Lung (tissue), 12 donors: ENCODE measurements around the gene FOXO3. TPM values are rescaled to one million over a fixed set of nuclear protein-coding genes. Genes with fewer than 3 reads are reported as not detected.

Experiments used
- ATAC-seq: fragments of 200-7000 bp; cut with Tn5 transposase; one replicate; pipeline ENCODE4 v1.9.1; 2020; ENCODE audit warnings: moderate number of reproducible peaks; ENCODE audit not compliant: insufficient read depth, low FRiP score
- DNase-seq, 3 donors: peaks; one replicate each; pipeline ENCODE4 v3.0.0-alpha.2; 2013 to 2017
- H3K27ac ChIP-seq, 2 donors: one replicate each; pipeline ENCODE4 v1.5.1; 2013; ENCODE audit warnings: mild to moderate bottlenecking in 2 of 2, moderate library complexity in 2 of 2, control low read depth in 1 of 2, inconsistent platforms in 1 of 2, low read depth in 1 of 2, low read length in 1 of 2
- H3K27me3 ChIP-seq, 3 donors: one replicate each; pipeline ENCODE4 v1.5.1; 2013; ENCODE audit warnings: low read length in 2 of 3; ENCODE audit not compliant: control insufficient read depth in 3 of 3, insufficient read depth in 3 of 3
- H3K36me3 ChIP-seq, 4 donors: one replicate each; pipeline ENCODE4 v1.5.1; 2013; ENCODE audit warnings: low read length in 4 of 4, mild to moderate bottlenecking in 1 of 4, moderate library complexity in 1 of 4; ENCODE audit not compliant: control insufficient read depth in 4 of 4, insufficient read depth in 4 of 4
- H3K4me1 ChIP-seq, 5 donors: one replicate each; pipeline ENCODE4 v1.5.1; 2013; ENCODE audit warnings: low read length in 5 of 5, mild to moderate bottlenecking in 2 of 5, moderate library complexity in 1 of 5; ENCODE audit not compliant: control insufficient read depth in 5 of 5, insufficient read depth in 5 of 5
- H3K4me3 ChIP-seq: one replicate; pipeline ENCODE4 v1.5.1; 2013; ENCODE audit warnings: mild to moderate bottlenecking, control low read depth, moderate library complexity
- H3K9ac ChIP-seq, 2 donors: one replicate each; pipeline ENCODE4 v1.5.1; 2013; ENCODE audit warnings: low read length in 2 of 2, control low read depth in 1 of 2; ENCODE audit not compliant: insufficient read depth in 1 of 2
- H3K9me3 ChIP-seq, 4 donors: one replicate each; pipeline ENCODE4 v1.5.1; 2013; ENCODE audit warnings: low read length in 3 of 4, mild to moderate bottlenecking in 1 of 4, moderate library complexity in 1 of 4; ENCODE audit not compliant: control insufficient read depth in 4 of 4, insufficient read depth in 3 of 4
- CTCF ChIP-seq: IDR thresholded peaks from 2 replicates; pipeline ENCODE4 v1.5.1; 2012; ENCODE audit warnings: mild to moderate bottlenecking; ENCODE audit errors: control extremely low read depth, extremely low read depth
- WGBS, 2 donors: extraction: QIAGEN DNeasy Blood & Tissue Kit; methylation state at CpG; one replicate each; pipeline ENCODE4 v1.1.7; 2013; 5-methylcytosine and 5-hydroxymethylcytosine counted together
- polyA plus RNA-seq, 2 donors: library from polyadenylated mRNA; stranded (reverse); fragments of 200-250 nt; gene quantifications; one replicate each; pipeline ENCODE4 v1.2.1, GENCODE V29; 2013
- total RNA-seq, 2 donors: library from RNA; depleted of rRNA in 1 of 2; stranded (reverse); fragments of >200 nt in 1 of 2; gene quantifications; one replicate each; pipeline ENCODE4 v1.2.1, GENCODE V29; 2014 to 2021
- donor health status: control.
- donor health status: control.
- donor health status: Bipolar disorder and iron deficiency.
- donor health status: healthy.
- donor health status: DM: yes; HTN: yes; CAD: no.

Gene FOXO3
- total and polyA plus RNA-seq, 4 donors, result 12.1 to 101 (median 40.0) TPM

- H3K27ac ChIP-seq, result peak overlapping the region; percentile 82 to 87
- peak overlapping the region in 1 of 2 donors; percentile 59 for H3K9ac ChIP-seq
- TF ChIP-seq CTCF, result no peak
- H3K9me3 ChIP-seq, result no peaks in the 10 kb centered on the region
- peak; percentile 81 for ATAC-seq
- no peak overlapping the region for H3K4me3 ChIP-seq
- 8 to 23% methylated on average over 6 of the region's 6 CpGs for WGBS, 2 donors
- peak; percentile 73 to 90 (median 85) for DNase-seq
- H3K4me1 ChIP-seq, result peaks cover 24 to 82% (median 66%) of the 10 kb centered on the region in 5 donors
- H3K27me3 ChIP-seq, result no peaks in the 10 kb centered on the region
- H3K36me3 ChIP-seq, result peaks cover 0 to 2% (median 0%) of the 10 kb centered on the region in 4 donors
Measured at GRCh38 chr6:108589244-108589791, 28.6 kb downstream of the FOXO3 start.

GRCh38 chr6:108591040-108591816 lies 30.5 kb downstream of the FOXO3 start:
- ATAC-seq, result no peak
- DNase-seq, result peak in 2 of 3 donors; percentile 85 to 87
- H3K27ac ChIP-seq, result peak overlapping the region; percentile 72 to 95
- no peak overlapping the region for H3K4me3 ChIP-seq
- 40 to 64% methylated on average over 8 of the region's 8 CpGs for WGBS, 2 donors
- H3K9me3 ChIP-seq, result no peaks in the 10 kb centered on the region
- H3K9ac ChIP-seq, result peak overlapping the region; percentile 27 to 30
- no peaks in the 10 kb centered on the region for H3K27me3 ChIP-seq
- H3K36me3 ChIP-seq, result peaks cover 0 to 2% (median 0%) of the 10 kb centered on the region in 4 donors
- H3K4me1 ChIP-seq, result peaks cover 23 to 81% (median 64%) of the 10 kb centered on the region in 5 donors
- no peak for TF ChIP-seq CTCF

- 36 to 45% methylated on average over 10 of the region's 10 CpGs for WGBS, 2 donors
- Histone ChIP-seq H3K9ac (no peak overlapping the region), H3K9me3 (no peaks in the 10 kb centered on the region), H3K27ac (peak overlapping the region; percentile 72 to 88), H3K36me3 (peaks cover 0 to 2% (median 0%) of the 10 kb centered on the region in 4 donors), H3K27me3 (no peaks in the 10 kb centered on the region), H3K4me3 (no peak overlapping the region), H3K4me1 (peaks cover 21 to 79% (median 64%) of the 10 kb centered on the region in 5 donors)
- TF ChIP-seq CTCF, result no peak
- DNase-seq (peak in 1 of 3 donors; percentile 37), ATAC-seq (no peak)
Measured at GRCh38 chr6:108592371-108593337, 31.9 kb downstream of the FOXO3 start.
